ENCODE data around the gene MTHFS. TPM values are rescaled to one million over a fixed set of nuclear protein-coding genes. Genes with fewer than 3 reads are reported as not detected.
"Not testable (repeated sequence)": the region's sequence is repeated elsewhere in the genome, so short reads cannot be mapped to it uniquely, and the experiment has no call there.

The MTHFS gene
- total RNA-seq, 2 donors from 2014 or later, result 8.0 to 12.0 TPM

DNA sequence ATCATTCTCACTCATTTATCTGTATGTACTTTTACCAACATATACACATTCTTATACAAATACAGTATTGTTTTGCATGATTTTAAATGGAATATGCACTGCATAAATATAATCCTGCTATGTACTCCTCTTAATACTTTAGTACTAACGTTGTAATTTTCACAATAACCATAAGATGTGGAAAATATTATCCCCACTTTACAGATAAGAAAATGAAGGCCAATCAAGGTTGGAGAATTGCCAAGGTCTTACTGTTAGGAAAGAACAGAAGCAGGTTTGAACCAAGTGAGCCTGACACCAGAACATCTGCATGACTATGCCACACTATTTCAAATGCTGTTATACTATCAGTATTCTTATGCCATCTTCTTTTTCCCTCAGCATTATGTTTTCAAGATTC, 41.3 kb upstream of the MTHFS start:
- Histone ChIP-seq H3K4me3 (no peak overlapping the region), H3K27me3 (no peaks in the 10 kb centered on the region), H3K36me3 (no peaks in the 10 kb centered on the region), H3K27ac (no peak overlapping the region), H3K9me3 (no peaks in the 10 kb centered on the region), H3K4me1 (no peaks in the 10 kb centered on the region)
- no peak for DNase-seq (ENCODE audit: low spot score)
- no peak for TF ChIP-seq CTCF (IDR thresholded peaks at IDR 0.05)

GRCh38 chr15:79935556-79936201, 38.9 kb upstream of the MTHFS start:
- DNase-seq (ENCODE audit: low spot score); H3K4me3 ChIP-seq; H3K4me1 ChIP-seq; H3K9me3 ChIP-seq; H3K36me3 ChIP-seq; H3K27me3 ChIP-seq; H3K27ac ChIP-seq: not testable (repeated sequence)

DNA sequence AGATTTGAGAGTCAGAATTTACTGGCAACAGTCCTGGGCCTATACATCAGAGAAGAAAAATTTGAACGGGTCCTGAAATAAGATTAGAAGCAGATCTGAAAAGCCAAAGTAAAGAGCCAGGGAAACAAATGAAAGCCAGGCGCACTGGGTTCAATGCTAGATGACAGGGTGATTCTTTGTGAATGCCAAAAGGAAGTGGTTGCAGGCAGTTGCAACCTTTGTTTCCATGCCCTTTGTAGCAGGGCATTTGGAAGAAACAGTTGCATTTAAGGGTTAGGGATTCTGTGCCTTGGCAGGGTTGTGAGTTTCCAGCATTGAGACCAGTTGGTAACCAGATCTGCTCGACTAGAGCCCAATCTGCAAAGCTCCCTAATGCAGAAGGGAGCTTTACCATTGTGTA, 36.4 kb upstream of the MTHFS start:
- Histone ChIP-seq H3K4me1 (no peaks in the 10 kb centered on the region), H3K27me3 (no peaks in the 10 kb centered on the region), H3K36me3 (no peaks in the 10 kb centered on the region), H3K4me3 (no peak overlapping the region), H3K9me3 (no peaks in the 10 kb centered on the region), H3K27ac (no peak overlapping the region)
- no peak for DNase-seq (ENCODE audit: low spot score)
- TF ChIP-seq CTCF (IDR thresholded peaks at IDR 0.05), result no peak

GRCh38 chr15:79932447-79932846, 35.6 kb upstream of the MTHFS start:
- Histone ChIP-seq H3K4me1 (no peaks in the 10 kb centered on the region), H3K4me3 (no peak overlapping the region), H3K27me3 (no peaks in the 10 kb centered on the region), H3K27ac (no peak overlapping the region), H3K36me3 (no peaks in the 10 kb centered on the region), H3K9me3 (no peaks in the 10 kb centered on the region)
- no peak for DNase-seq (ENCODE audit: low spot score)
- TF ChIP-seq CTCF (IDR thresholded peaks at IDR 0.05), result no peak

- no peak for DNase-seq (ENCODE audit: low spot score)
- Histone ChIP-seq H3K27me3 (no peaks in the 10 kb centered on the region), H3K4me1 (no peaks in the 10 kb centered on the region), H3K36me3 (no peaks in the 10 kb centered on the region), H3K4me3 (no peak overlapping the region), H3K9me3 (no peaks in the 10 kb centered on the region), H3K27ac (no peak overlapping the region)
- TF ChIP-seq CTCF (IDR thresholded peaks at IDR 0.05), result no peak
Observed at GRCh38 chr15:79930516-79930915, 33.7 kb upstream of the MTHFS start.

DNA sequence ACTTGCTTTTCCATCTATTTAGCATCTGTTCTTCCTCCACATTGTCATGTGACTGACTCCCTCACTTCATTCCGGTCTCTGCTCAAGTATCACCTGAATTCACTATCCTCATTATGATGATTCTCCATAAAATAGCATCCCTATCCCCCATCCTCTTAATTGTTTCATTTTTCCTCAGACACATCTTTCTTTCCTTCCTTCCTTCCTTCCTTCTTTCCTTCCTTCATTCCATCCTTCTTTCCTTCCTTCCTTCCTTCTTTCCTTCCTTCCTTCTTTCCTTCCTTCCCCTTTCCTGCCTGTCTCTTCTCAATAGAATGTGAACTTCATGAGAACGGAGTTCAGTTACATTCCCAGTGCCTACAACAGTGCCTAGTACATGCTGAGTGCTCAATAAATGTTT, 32.6 kb upstream of the MTHFS start:
- no peak for DNase-seq (ENCODE audit: low spot score)
- no peak overlapping the region for H3K27ac ChIP-seq
- H3K9me3 ChIP-seq, result no peaks in the 10 kb centered on the region
- H3K4me3 ChIP-seq, result no peak overlapping the region
- TF ChIP-seq CTCF (IDR thresholded peaks at IDR 0.05), result no peak
- H3K36me3 ChIP-seq, result no peaks in the 10 kb centered on the region
- H3K4me1 ChIP-seq, result peaks cover 0 to under 1% of the 10 kb centered on the region in 2 donors
- H3K27me3 ChIP-seq, result no peaks in the 10 kb centered on the region

GRCh38 chr15:79926116-79926515, 29.3 kb upstream of the MTHFS start:
- H3K27ac ChIP-seq; H3K9me3 ChIP-seq; H3K27me3 ChIP-seq; DNase-seq (ENCODE audit: low spot score); H3K36me3 ChIP-seq; H3K4me3 ChIP-seq: not testable (repeated sequence)
- peaks cover 0 to 12% of the 10 kb centered on the region in 2 donors for H3K4me1 ChIP-seq

All from right atrium auricular region (tissue), 2 donors.